Upper lobe of right lung (tissue), 1 donor: ENCODE results near the gene PEPD. TPM values are rescaled to one million over a fixed set of nuclear protein-coding genes. Genes with fewer than 3 reads are reported as not detected.

Experiments
- ATAC-seq: fragments of 200-7000 bp; cut with Tn5 transposase; one replicate; pipeline ENCODE4 v1.9.1; 2020; ENCODE audit warnings: mild to moderate bottlenecking, moderate library complexity
- DNase-seq: peaks from one replicate; pipeline ENCODE4 v3.0.0-alpha.2; 2020
- H3K27ac ChIP-seq: fragments of 200-600 bp; one replicate; pipeline ENCODE4 v1.8.0; 2022
- H3K27me3 ChIP-seq: fragments of 200-600 bp; one replicate; pipeline ENCODE4 v1.8.0; 2022; ENCODE audit warnings: mild to moderate bottlenecking
- H3K36me3 ChIP-seq: fragments of 200-600 bp; one replicate; pipeline ENCODE4 v1.8.0; 2022
- H3K4me1 ChIP-seq: fragments of 200-600 bp; one replicate; pipeline ENCODE4 v1.8.0; 2022
- H3K4me3 ChIP-seq: fragments of 200-600 bp; one replicate; pipeline ENCODE4 v1.8.0; 2022; ENCODE audit warnings: mild to moderate bottlenecking
- H3K9me3 ChIP-seq: fragments of 200-600 bp; one replicate; pipeline ENCODE4 v1.8.0; 2022
- CTCF ChIP-seq: fragments of 200-600 bp; IDR thresholded peaks from one replicate; pipeline ENCODE4 v1.8.0; 2022; ENCODE audit warnings: antibody characterized with exemption
- intact Hi-C: fragments of 100-400 bp; cut with DNase I; formaldehyde crosslinking; loops from one replicate; pipeline ENCODE4 v1.11.0; 2022
- total RNA-seq: library from RNA; stranded (reverse); fragmentation: NEBNext Ultra II Directional; extraction: Animal tissue kit (Norgen Biotek cat#: 25700); gene quantifications from one replicate; pipeline ENCODE4 v1.2.1, GENCODE V29; 2021
- donor health status: DM: no; HTN: yes; CAD: no; lungs with severe emphysema.

The PEPD gene
- total RNA-seq, 1 donor from 2014 or later: 78.4 TPM

GRCh38 chr19:33412601-33413425, 108.8 kb downstream of the PEPD start:
- intact Hi-C loops: no loop called here

GRCh38 chr19:33411621-33412180, 109.9 kb downstream of the PEPD start:
- intact Hi-C loops: no loop called here
- no peak for DNase-seq
- no peak for TF ChIP-seq CTCF

More at GRCh38 chr19:33412601-33413425, 108.8 kb downstream of the PEPD start:
- H3K4me3 ChIP-seq: no peak overlapping the region
- no peak for DNase-seq
- ATAC-seq: no peak
- H3K4me1 ChIP-seq: no peaks in the 10 kb centered on the region
- H3K9me3 ChIP-seq: no peaks in the 10 kb centered on the region
- H3K27ac ChIP-seq: no peak overlapping the region
- no peaks in the 10 kb centered on the region for H3K27me3 ChIP-seq
- no peak for TF ChIP-seq CTCF
- H3K36me3 ChIP-seq: peaks cover 7% of the 10 kb centered on the region

GRCh38 chr19:33410915-33411401, 110.6 kb downstream of the PEPD start:
- no peak for ATAC-seq
- peaks cover 7% of the 10 kb centered on the region for H3K36me3 ChIP-seq
- H3K9me3 ChIP-seq: no peaks in the 10 kb centered on the region
- intact Hi-C loops: no loop called here
- no peak overlapping the region for H3K4me3 ChIP-seq
- no peaks in the 10 kb centered on the region for H3K27me3 ChIP-seq
- no peak for DNase-seq
- no peak overlapping the region for H3K27ac ChIP-seq
- H3K4me1 ChIP-seq: no peaks in the 10 kb centered on the region
- no peak for TF ChIP-seq CTCF

More at GRCh38 chr19:33411621-33412180, 109.9 kb downstream of the PEPD start:
- Histone ChIP-seq H3K4me1 (no peaks in the 10 kb centered on the region), H3K27me3 (no peaks in the 10 kb centered on the region), H3K27ac (no peak overlapping the region), H3K36me3 (peaks cover 7% of the 10 kb centered on the region), H3K9me3 (no peaks in the 10 kb centered on the region), H3K4me3 (no peak overlapping the region)
- ATAC-seq: no peak

GRCh38 chr19:33409906-33410685, 111.5 kb downstream of the PEPD start:
- no peak for DNase-seq
- Histone ChIP-seq H3K4me3 (no peak overlapping the region), H3K4me1 (peaks cover 4% of the 10 kb centered on the region), H3K27me3 (no peaks in the 10 kb centered on the region), H3K27ac (no peak overlapping the region), H3K36me3 (peaks cover 7% of the 10 kb centered on the region), H3K9me3 (no peaks in the 10 kb centered on the region)
- intact Hi-C loops: loop anchor here (5.0 kb wide), 1 partner anchor 168 kb away; no protein-coding TSS in a partner anchor
- ATAC-seq: no peak
- no peak for TF ChIP-seq CTCF

- Histone ChIP-seq H3K9me3 (no peaks in the 10 kb centered on the region), H3K27me3 (no peaks in the 10 kb centered on the region), H3K4me1 (peaks cover 14% of the 10 kb centered on the region), H3K36me3 (peaks cover 7% of the 10 kb centered on the region), H3K4me3 (no peak overlapping the region), H3K27ac (no peak overlapping the region)
- DNase-seq: no peak
- no peak for TF ChIP-seq CTCF
- intact Hi-C loops: loop anchor here (5.0 kb wide), 1 partner anchor 166 kb away; no protein-coding TSS in a partner anchor
- no peak for ATAC-seq
These were observed 112.8 kb downstream of the PEPD start for GRCh38 chr19:33408538-33409434.
